Keratinocyte (primary cell): ENCODE data around the gene ENTPD5. TPM values are rescaled to one million over a fixed set of nuclear protein-coding genes. Genes with fewer than 3 reads are reported as not detected.

Experiments
- DNase-seq: peaks from one replicate; pipeline ENCODE4 v3.0.0-alpha.2; 2011; ENCODE audit warnings: low read depth, missing footprints, low spot score
- FAIRE-seq: peaks from 2 replicates; lab custom pipeline; 2011; peaks lifted over from hg19 to GRCh38; lab: Jason Lieb, UNC
- H2AFZ ChIP-seq: 2 replicates; pipeline ENCODE4 v1.6.0; 2012; ENCODE audit warnings: low read length, control low read depth, inconsistent platforms; ENCODE audit not compliant: control insufficient read depth
- H3K27ac ChIP-seq: 2 replicates; pipeline ENCODE4 v1.5.1; 2011; ENCODE audit warnings: low read length; ENCODE audit not compliant: control insufficient read depth, insufficient read depth
- H3K27me3 ChIP-seq: 3 replicates; pipeline ENCODE4 v1.6.0; 2011; ENCODE audit warnings: low read length; ENCODE audit not compliant: control insufficient read depth, insufficient read depth; ENCODE audit errors: extremely low read depth
- H3K36me3 ChIP-seq, 2 experiments: 2 replicates in 1 of 2; 3 replicates in 1 of 2; pipeline ENCODE4 v1.5.1; 2011; ENCODE audit warnings: low read length in 2 of 2, mild to moderate bottlenecking in 1 of 2; ENCODE audit not compliant: control insufficient read depth in 2 of 2, insufficient read depth in 2 of 2; ENCODE audit errors: extremely low read depth in 1 of 2
- H3K4me1 ChIP-seq: 3 replicates; pipeline ENCODE4 v1.5.1; 2011; ENCODE audit warnings: low read length; ENCODE audit not compliant: control insufficient read depth, insufficient read depth; ENCODE audit errors: extremely low read depth
- H3K4me2 ChIP-seq: 3 replicates; pipeline ENCODE4 v1.6.0; 2011; ENCODE audit warnings: low read depth, low read length; ENCODE audit not compliant: control insufficient read depth, insufficient read depth; ENCODE audit errors: extremely low read depth
- H3K4me3 ChIP-seq, 3 experiments: fragments of 200-600 bp in 1 of 3; sonication (generic) in 1 of 3; 2 replicates in 2 of 3; 3 replicates in 1 of 3; pipeline ENCODE4 v1.5.1; 2011 to 2016; ENCODE audit warnings: low read length in 3 of 3, mild to moderate bottlenecking in 3 of 3, control low read depth in 2 of 3, inconsistent platforms in 1 of 3, low read depth in 1 of 3, mixed read lengths in 1 of 3, mixed run types in 1 of 3, moderate library complexity in 1 of 3; ENCODE audit not compliant: control insufficient read depth in 2 of 3, insufficient read depth in 2 of 3; ENCODE audit errors: extremely low read depth in 1 of 3
- H3K79me2 ChIP-seq: 2 replicates; pipeline ENCODE4 v1.6.0; 2012; ENCODE audit warnings: low read length; ENCODE audit not compliant: control insufficient read depth, insufficient read depth
- H3K9ac ChIP-seq: 3 replicates; pipeline ENCODE4 v1.6.0; 2011; ENCODE audit warnings: low read length; ENCODE audit not compliant: control insufficient read depth, insufficient read depth; ENCODE audit errors: extremely low read depth
- H3K9me1 ChIP-seq: 3 replicates; pipeline ENCODE4 v1.6.0; 2011; ENCODE audit warnings: low read length; ENCODE audit not compliant: control insufficient read depth, insufficient read depth; ENCODE audit errors: extremely low read depth
- H3K9me3 ChIP-seq: 2 replicates; pipeline ENCODE4 v1.5.1; 2012; ENCODE audit warnings: low read depth, low read length; ENCODE audit not compliant: control insufficient read depth
- H4K20me1 ChIP-seq: 3 replicates; pipeline ENCODE4 v1.6.0; 2011; ENCODE audit warnings: low read length; ENCODE audit not compliant: control insufficient read depth, insufficient read depth; ENCODE audit errors: extremely low read depth
- EZH2 ChIP-seq: IDR thresholded peaks from one replicate; pipeline ENCODE4 v1.6.1; 2012; ENCODE audit warnings: inconsistent platforms, mild to moderate bottlenecking, low read length, moderate library complexity
- dilution Hi-C: fragments of 300-500 bp; cut with MboI; formaldehyde crosslinking; loops from one replicate; pipeline ENCODE4 v1.7.0; 2020; ENCODE audit warnings: low sequenced_read_pairs; ENCODE audit not compliant: extremely low pct_ligation_motif_present
- polyA plus RNA-seq, 5 experiments: library from polyadenylated mRNA; depleted of rRNA in 3 of 5; stranded (reverse) in 3 of 5; stranded (forward) in 1 of 5; unstranded in 1 of 5; fragments of >200 nt; gene quantifications; 1 replicate in 1 of 5; 2 replicates in 3 of 5; 3 replicates in 1 of 5; pipeline versions ENCODE4 v1.2.1 to v1.2.3, GENCODE V29; 2011 to 2012; ENCODE audit warnings: missing spikeins in 2 of 5, low read depth in 1 of 5, low replicate concordance in 1 of 5
- TF ChIP-seq, protein P1 (sequence below), 3 experiments: IDR thresholded peaks in 1 of 3; conservative IDR thresholded peaks in 1 of 3; optimal IDR thresholded peaks in 1 of 3; 2 replicates in 2 of 3; 3 replicates in 1 of 3; pipeline versions ENCODE3 to v1.5.1; 2011; ENCODE audit warnings: low read length in 3 of 3, mild to moderate bottlenecking in 3 of 3, moderate library complexity in 2 of 3, control low read depth in 1 of 3, inconsistent platforms in 1 of 3; ENCODE audit not compliant: insufficient read depth in 2 of 3; ENCODE audit errors: extremely low read depth in 1 of 3

The ENTPD5 gene
- polyA plus RNA-seq, 1 donor (not counting 4 experiments of a cell fraction or from before 2014, with no cell fraction given) = 10.5 TPM

DNA sequence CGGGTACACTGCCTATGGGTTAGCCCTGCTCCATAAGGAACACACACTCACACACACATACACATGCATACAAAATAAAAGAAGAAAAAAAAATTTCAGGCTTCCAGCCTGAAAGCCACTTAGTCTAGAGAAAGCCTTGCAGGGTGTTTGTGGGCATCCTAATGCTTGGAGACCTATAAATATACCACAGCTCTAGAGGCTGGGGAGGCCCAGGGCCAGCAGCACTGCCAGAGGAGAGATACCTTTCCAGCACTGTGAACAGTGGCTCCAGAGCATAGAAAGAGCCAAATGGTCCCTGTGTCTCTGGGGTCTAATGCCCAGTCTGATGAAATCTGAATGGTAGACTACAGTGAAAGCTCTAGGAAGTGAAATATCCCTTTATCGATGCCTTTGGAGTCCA, 82.1 kb downstream of the ENTPD5 start:
- Histone ChIP-seq H3K27me3 (no peaks in the 10 kb centered on the region), H3K36me3 (peaks cover 5 to 12% of the 10 kb centered on the region in 2 experiments), H3K4me3 (no peak overlapping the region), H2AFZ (no peak overlapping the region), H3K27ac (no peak overlapping the region), H3K9me3 (no peaks in the 10 kb centered on the region), H3K4me2 (no peak overlapping the region), H3K79me2 (no peaks in the 10 kb centered on the region), H3K4me1 (no peaks in the 10 kb centered on the region), H3K9me1 (no peaks in the 10 kb centered on the region), H4K20me1 (no peaks in the 10 kb centered on the region), H3K9ac (no peak overlapping the region)
- dilution Hi-C loops = no loop called here
- FAIRE-seq (no peak), DNase-seq (no peak)
- TF ChIP-seq, protein P1, sequence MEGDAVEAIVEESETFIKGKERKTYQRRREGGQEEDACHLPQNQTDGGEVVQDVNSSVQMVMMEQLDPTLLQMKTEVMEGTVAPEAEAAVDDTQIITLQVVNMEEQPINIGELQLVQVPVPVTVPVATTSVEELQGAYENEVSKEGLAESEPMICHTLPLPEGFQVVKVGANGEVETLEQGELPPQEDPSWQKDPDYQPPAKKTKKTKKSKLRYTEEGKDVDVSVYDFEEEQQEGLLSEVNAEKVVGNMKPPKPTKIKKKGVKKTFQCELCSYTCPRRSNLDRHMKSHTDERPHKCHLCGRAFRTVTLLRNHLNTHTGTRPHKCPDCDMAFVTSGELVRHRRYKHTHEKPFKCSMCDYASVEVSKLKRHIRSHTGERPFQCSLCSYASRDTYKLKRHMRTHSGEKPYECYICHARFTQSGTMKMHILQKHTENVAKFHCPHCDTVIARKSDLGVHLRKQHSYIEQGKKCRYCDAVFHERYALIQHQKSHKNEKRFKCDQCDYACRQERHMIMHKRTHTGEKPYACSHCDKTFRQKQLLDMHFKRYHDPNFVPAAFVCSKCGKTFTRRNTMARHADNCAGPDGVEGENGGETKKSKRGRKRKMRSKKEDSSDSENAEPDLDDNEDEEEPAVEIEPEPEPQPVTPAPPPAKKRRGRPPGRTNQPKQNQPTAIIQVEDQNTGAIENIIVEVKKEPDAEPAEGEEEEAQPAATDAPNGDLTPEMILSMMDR (optimal IDR thresholded peaks at IDR 0.05 in 1 of 3, IDR thresholded peaks at IDR 0.05 in 1 of 3, conservative IDR thresholded peaks at IDR 0.05 in 1 of 3; ENCODE audit: extremely low read depth in 1 of 3, insufficient read depth in 2 of 3, low read length in 3 of 3) = no peak
- no peak for TF ChIP-seq EZH2

DNA sequence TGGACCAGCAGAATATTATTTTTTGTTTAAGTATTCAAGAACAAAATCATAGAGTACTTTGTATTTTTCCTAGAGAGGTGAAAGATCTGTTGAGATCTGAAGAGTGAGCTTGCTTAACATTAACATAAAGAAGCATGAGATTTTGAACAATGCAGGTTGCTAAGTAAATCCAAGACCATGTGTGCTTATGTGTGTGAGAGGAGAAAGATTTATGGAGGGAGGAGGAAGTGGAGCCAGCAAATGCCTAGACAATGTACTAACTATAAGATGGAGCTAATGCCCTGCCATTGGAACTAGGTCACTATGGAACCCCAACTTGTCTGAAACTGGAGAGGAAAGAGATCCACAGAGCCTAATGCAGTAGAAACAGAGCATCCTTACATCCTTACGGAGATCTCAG, 82.5 kb downstream of the ENTPD5 start:
- peaks cover 9 to 16% of the 10 kb centered on the region in 2 experiments for H3K36me3 ChIP-seq
- H3K4me2 ChIP-seq = no peak overlapping the region
- no peak for FAIRE-seq
- H3K9me1 ChIP-seq = no peaks in the 10 kb centered on the region
- TF ChIP-seq EZH2 = no peak
- TF ChIP-seq, protein P1 (optimal IDR thresholded peaks at IDR 0.05 in 1 of 3, IDR thresholded peaks at IDR 0.05 in 1 of 3, conservative IDR thresholded peaks at IDR 0.05 in 1 of 3; ENCODE audit: extremely low read depth in 1 of 3, insufficient read depth in 2 of 3, low read length in 3 of 3) = no peak
- H2AFZ ChIP-seq = no peak overlapping the region
- H3K27me3 ChIP-seq = no peaks in the 10 kb centered on the region
- no peak overlapping the region for H3K4me3 ChIP-seq
- H3K9me3 ChIP-seq = no peaks in the 10 kb centered on the region
- DNase-seq = no peak
- dilution Hi-C loops = no loop called here
- H3K79me2 ChIP-seq = no peaks in the 10 kb centered on the region
- no peak overlapping the region for H3K9ac ChIP-seq
- no peak overlapping the region for H3K27ac ChIP-seq
- no peaks in the 10 kb centered on the region for H3K4me1 ChIP-seq
- H4K20me1 ChIP-seq = no peaks in the 10 kb centered on the region
